RWPE2 (cell line): ENCODE measurements around the gene RAB27A.

ENCODE experiments used
- ATAC-seq: fragments of 200-7000 bp; cut with Tn5 transposase; 3 replicates; pipeline ENCODE4 v1.9.1; 2021; ENCODE audit warnings: low read depth
- DNase-seq: peaks from one replicate; pipeline ENCODE4 v3.0.0-alpha.2; 2020; ENCODE audit warnings: low spot score
- H3K27ac ChIP-seq: fragments of 450-650 bp; 2 replicates; pipeline ENCODE4 v1.5.1; 2017; ENCODE audit warnings: mild to moderate bottlenecking; ENCODE audit not compliant: poor library complexity, severe bottlenecking
- H3K27me3 ChIP-seq: fragments of 250-450 bp; sonication (Bioruptor Pico); 2 replicates; pipeline ENCODE4 v1.5.1; 2021; ENCODE audit warnings: mild to moderate bottlenecking, moderate library complexity; ENCODE audit not compliant: insufficient read depth, poor library complexity, severe bottlenecking
- H3K36me3 ChIP-seq: fragments of 250-450 bp; sonication (Bioruptor Pico); 2 replicates; pipeline ENCODE4 v1.5.1; 2020; ENCODE audit warnings: low read depth, mild to moderate bottlenecking, moderate library complexity
- H3K4me1 ChIP-seq: fragments of 250-450 bp; sonication (Bioruptor Pico); 2 replicates; pipeline ENCODE4 v1.5.1; 2021; ENCODE audit warnings: mild to moderate bottlenecking, moderate library complexity; ENCODE audit not compliant: insufficient read depth, poor library complexity, severe bottlenecking
- H3K4me3 ChIP-seq: fragments of 250-450 bp; sonication (Bioruptor Pico); 2 replicates; pipeline ENCODE4 v1.5.1; 2021; ENCODE audit warnings: mild to moderate bottlenecking, moderate library complexity; ENCODE audit not compliant: severe bottlenecking
- H3K9me3 ChIP-seq: fragments of 250-450 bp; sonication (Bioruptor Pico); 2 replicates; pipeline ENCODE4 v1.5.1; 2021; ENCODE audit warnings: mild to moderate bottlenecking, moderate library complexity; ENCODE audit not compliant: severe bottlenecking
- TF ChIP-seq, protein P1 (sequence below): fragments of 450-650 bp; IDR thresholded peaks from one replicate; pipeline ENCODE4 v1.5.1; 2017; ENCODE audit warnings: mild to moderate bottlenecking, moderate library complexity; ENCODE audit not compliant: poor library complexity, severe bottlenecking

RAB27A gene

DNA sequence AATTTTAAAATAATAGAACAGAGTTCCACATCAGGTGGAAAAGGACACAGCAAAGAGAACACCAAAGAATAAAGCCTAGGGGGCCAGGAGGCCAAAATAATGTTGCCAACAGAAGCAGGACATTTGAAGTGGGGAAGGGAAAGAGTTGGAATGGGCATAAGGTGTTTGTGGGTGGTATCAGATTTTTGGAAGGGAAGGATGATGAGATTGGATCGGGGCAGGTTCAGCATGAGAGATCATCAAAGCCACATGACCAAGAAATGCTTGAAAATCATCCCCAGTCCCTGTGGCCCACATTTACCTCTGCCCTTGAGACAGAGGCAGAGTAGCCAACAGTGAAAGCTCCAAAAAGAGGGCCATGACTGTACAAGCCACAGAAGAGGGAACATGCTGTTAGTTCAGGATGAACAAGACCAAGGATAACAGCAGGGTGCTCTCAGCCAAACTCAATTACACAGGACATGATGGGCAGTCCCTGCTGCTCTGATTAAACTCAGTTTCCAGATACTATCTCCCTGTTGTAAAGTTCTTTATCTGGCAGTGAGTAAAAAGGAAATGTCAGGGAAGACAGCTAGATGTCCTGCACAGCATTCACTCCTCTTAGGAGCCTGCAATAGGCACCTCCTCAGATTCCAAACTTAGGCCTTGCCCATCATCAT lies 32.5 kb downstream of the RAB27A start:
- Histone ChIP-seq H3K27me3 (no peaks in the 10 kb centered on the region), H3K4me3 (no peak overlapping the region), H3K9me3 (no peaks in the 10 kb centered on the region), H3K27ac (no peak overlapping the region), H3K36me3 (0 out of 2 replicates have a peak, but pooled peaks cover 4% of the 10 kb centered on the region), H3K4me1 (peaks cover 11% of the 10 kb centered on the region)
- DNase-seq: no peak
- TF ChIP-seq, protein P1, sequence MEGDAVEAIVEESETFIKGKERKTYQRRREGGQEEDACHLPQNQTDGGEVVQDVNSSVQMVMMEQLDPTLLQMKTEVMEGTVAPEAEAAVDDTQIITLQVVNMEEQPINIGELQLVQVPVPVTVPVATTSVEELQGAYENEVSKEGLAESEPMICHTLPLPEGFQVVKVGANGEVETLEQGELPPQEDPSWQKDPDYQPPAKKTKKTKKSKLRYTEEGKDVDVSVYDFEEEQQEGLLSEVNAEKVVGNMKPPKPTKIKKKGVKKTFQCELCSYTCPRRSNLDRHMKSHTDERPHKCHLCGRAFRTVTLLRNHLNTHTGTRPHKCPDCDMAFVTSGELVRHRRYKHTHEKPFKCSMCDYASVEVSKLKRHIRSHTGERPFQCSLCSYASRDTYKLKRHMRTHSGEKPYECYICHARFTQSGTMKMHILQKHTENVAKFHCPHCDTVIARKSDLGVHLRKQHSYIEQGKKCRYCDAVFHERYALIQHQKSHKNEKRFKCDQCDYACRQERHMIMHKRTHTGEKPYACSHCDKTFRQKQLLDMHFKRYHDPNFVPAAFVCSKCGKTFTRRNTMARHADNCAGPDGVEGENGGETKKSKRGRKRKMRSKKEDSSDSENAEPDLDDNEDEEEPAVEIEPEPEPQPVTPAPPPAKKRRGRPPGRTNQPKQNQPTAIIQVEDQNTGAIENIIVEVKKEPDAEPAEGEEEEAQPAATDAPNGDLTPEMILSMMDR: no peak
- no peak for ATAC-seq

DNA sequence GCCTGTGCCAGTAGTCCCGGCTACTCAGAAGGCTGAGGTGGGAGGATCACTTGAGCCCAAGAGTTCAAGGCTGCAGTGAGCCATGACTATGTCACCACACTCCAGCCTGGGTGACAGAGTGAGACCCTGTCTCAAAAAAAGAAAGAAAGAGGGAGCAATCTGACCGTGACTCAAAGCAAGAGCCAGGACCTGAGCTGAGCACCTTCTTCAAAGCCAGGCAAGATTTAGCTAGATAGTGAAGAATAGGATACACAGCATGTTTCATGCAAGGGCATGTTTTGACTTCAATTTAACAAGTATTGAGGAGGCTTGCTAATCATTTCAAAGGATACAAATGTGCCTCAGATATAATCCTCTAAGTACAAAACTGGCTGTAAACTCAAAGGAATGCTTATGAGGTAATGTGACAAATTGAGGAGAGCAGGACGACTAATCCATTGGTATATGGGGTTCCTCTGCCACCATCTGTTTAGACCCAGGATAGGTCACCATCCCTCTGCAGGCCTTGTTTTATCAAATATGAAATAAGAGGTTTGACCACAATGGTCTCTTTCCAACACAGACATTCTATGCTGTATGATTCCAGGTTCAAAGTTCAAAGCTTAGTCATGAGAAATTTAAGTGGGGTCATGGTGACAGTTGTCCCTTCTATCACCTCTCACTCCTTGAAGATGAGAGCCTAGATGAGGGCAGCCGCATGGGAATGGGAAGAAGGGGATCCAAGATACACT lies 33.2 kb downstream of the RAB27A start:
- Histone ChIP-seq H3K27me3 (no peaks in the 10 kb centered on the region), H3K4me3 (no peak overlapping the region), H3K9me3 (no peaks in the 10 kb centered on the region), H3K36me3 (0 out of 2 replicates have a peak, but pooled peaks cover 4% of the 10 kb centered on the region), H3K4me1 (peaks cover 11% of the 10 kb centered on the region), H3K27ac (no peak overlapping the region)
- ATAC-seq (no peak), DNase-seq (no peak)
- TF ChIP-seq, protein P1: no peak

DNA sequence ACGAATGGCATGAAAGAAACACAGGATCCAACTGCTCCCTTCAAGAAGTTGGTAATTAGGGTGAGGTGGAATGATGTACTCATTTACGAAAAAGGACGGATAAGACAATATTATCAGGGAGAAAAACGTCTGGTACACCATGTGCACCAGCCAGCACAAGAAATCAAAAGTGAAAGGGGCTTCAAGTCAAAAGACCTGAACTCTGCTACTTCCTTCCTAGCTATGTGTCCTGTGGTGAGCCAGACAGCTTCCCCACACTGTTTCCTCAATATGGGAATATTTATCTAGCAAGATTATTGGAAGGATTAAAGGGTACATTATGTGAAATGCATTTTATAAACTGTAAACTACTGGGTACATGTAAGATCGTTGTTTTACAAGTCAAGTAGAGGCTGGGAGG lies 33.9 kb downstream of the RAB27A start:
- peaks cover 14% of the 10 kb centered on the region for H3K4me1 ChIP-seq

DNA sequence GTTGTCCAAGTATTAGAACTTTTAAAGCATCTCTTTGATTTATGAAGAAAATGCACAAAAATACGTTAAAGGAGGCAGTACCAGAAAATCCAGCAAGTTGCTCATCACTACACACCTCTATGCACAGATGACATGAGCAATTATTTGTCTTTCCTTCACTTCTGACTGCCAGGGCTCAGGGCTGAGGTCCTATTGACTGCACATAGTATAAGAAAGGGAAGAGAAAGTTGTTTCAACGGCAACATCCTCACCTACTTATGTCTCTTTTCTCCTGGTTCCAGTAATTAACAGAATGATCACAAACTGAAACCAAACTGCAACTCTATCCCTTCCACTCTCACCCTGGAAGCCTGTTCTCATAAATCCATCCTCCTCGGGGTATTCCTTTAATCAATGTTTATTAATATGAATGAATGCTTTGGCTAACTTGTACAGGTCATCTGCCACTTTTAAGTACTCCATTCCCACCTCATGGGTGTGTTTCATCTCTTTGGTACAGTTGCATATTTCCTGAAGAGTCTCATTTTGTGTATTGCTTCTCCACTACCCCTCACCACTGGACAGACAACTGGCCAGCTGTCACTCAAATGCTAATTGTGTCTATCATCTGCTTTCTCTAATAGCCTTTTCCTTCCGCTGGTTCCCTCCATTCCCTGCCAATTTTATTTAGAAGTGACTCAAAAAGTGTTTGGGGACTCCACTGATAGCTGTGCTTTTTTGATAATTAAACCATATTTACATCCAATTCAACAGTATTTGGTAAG lies 34.5 kb downstream of the RAB27A start:
- Histone ChIP-seq H3K27ac (no peak overlapping the region), H3K4me1 (peaks cover 20% of the 10 kb centered on the region), H3K4me3 (no peak overlapping the region), H3K36me3 (0 out of 2 replicates have a peak, but pooled peaks cover 4% of the 10 kb centered on the region), H3K27me3 (no peaks in the 10 kb centered on the region), H3K9me3 (no peaks in the 10 kb centered on the region)
- TF ChIP-seq, protein P1: no peak
- DNase-seq: no peak
- no peak for ATAC-seq

More for the DNA sequence above, 33.9 kb downstream of the RAB27A start:
- Histone ChIP-seq H3K4me3 (no peak overlapping the region), H3K27ac (no peak overlapping the region), H3K36me3 (0 out of 2 replicates have a peak, but pooled peaks cover 4% of the 10 kb centered on the region), H3K27me3 (no peaks in the 10 kb centered on the region), H3K9me3 (no peaks in the 10 kb centered on the region)
- ATAC-seq (no peak), DNase-seq (no peak)
- TF ChIP-seq, protein P1: no peak
